ENCODE data around the gene CHRNB1. TPM values are rescaled to one million over a fixed set of nuclear protein-coding genes. Genes with fewer than 3 reads are reported as not detected.

Gene CHRNB1
- total RNA-seq, 4 donors from 2014 or later: 2.4 to 10.4 (median 9.8) TPM

GRCh38 chr17:7432296-7432695 lies 12.6 kb upstream of the CHRNB1 start:
- no peak for TF ChIP-seq CTCF (IDR thresholded peaks at IDR 0.05; ENCODE audit: low read depth)

- TF ChIP-seq CTCF (IDR thresholded peaks at IDR 0.05; ENCODE audit: low read depth): no peak
These were observed 8.9 kb upstream of the CHRNB1 start for GRCh38 chr17:7435676-7436555.

- TF ChIP-seq CTCF (IDR thresholded peaks at IDR 0.05; ENCODE audit: low read depth): no peak
These were observed 8.1 kb upstream of the CHRNB1 start for GRCh38 chr17:7436556-7437368.

GRCh38 chr17:7437369-7437863 lies 7.4 kb upstream of the CHRNB1 start:
- no peak for TF ChIP-seq CTCF (IDR thresholded peaks at IDR 0.05; ENCODE audit: low read depth)

GRCh38 chr17:7437950-7438614 lies 6.8 kb upstream of the CHRNB1 start:
- no peak for TF ChIP-seq CTCF (IDR thresholded peaks at IDR 0.05; ENCODE audit: low read depth)

- TF ChIP-seq CTCF (IDR thresholded peaks at IDR 0.05; ENCODE audit: low read depth): no peak
These were observed 6.0 kb upstream of the CHRNB1 start for GRCh38 chr17:7438656-7439460.
